ENCODE results near the gene PFKL. TPM values are rescaled to one million over a fixed set of nuclear protein-coding genes. Genes with fewer than 3 reads are reported as not detected.

Gene PFKL
- total RNA-seq, 1 experiment from 2014 or later, result 67.5 TPM

- Histone ChIP-seq H3K4me3 (no peak overlapping the region), H2AFZ (no peak overlapping the region), H3K9me3 (ENCODE audit: insufficient read depth, low read depth) (no peaks in the 10 kb centered on the region), H3K4me1 (replicated peaks; ENCODE audit: insufficient read depth) (peaks cover 3% of the 10 kb centered on the region; the same call in 1 of the 2 replicates), H4K20me1 (ENCODE audit: insufficient read depth) (no peaks in the 10 kb centered on the region), H3F3A (ENCODE audit: insufficient read depth, low read depth) (peaks cover 11% of the 10 kb centered on the region; the same call in 1 of the 2 replicates), H3K36me3 (ENCODE audit: low read depth) (no peaks in the 10 kb centered on the region), H3K4me2 (no peak overlapping the region), H3K27ac (no peak overlapping the region), H3K27me3 (ENCODE audit: insufficient read depth, low read depth) (no peaks in the 10 kb centered on the region), H3K79me2 (ENCODE audit: low read depth) (no peaks in the 10 kb centered on the region), H3K9me2 (ENCODE audit: insufficient read depth) (no peaks in the 10 kb centered on the region)
- ChIA-PET POLR2A (ENCODE audit: unreplicated experiment) (no interaction called here), CTCF (no interaction called here)
- no peak for DNase-seq
- no peak for TF ChIP-seq EZH2 (IDR thresholded peaks at IDR 0.05; ENCODE audit: low read depth)
- TF ChIP-seq, protein P1, sequence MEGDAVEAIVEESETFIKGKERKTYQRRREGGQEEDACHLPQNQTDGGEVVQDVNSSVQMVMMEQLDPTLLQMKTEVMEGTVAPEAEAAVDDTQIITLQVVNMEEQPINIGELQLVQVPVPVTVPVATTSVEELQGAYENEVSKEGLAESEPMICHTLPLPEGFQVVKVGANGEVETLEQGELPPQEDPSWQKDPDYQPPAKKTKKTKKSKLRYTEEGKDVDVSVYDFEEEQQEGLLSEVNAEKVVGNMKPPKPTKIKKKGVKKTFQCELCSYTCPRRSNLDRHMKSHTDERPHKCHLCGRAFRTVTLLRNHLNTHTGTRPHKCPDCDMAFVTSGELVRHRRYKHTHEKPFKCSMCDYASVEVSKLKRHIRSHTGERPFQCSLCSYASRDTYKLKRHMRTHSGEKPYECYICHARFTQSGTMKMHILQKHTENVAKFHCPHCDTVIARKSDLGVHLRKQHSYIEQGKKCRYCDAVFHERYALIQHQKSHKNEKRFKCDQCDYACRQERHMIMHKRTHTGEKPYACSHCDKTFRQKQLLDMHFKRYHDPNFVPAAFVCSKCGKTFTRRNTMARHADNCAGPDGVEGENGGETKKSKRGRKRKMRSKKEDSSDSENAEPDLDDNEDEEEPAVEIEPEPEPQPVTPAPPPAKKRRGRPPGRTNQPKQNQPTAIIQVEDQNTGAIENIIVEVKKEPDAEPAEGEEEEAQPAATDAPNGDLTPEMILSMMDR (conservative IDR thresholded peaks at IDR 0.05), result no peak
- intact Hi-C loops (cut with micrococcal nuclease; ENCODE audit: unreplicated experiment), result no loop called here
- no TSS peak for BruUV-seq (replicated peaks)
These were observed 33.1 kb downstream of the PFKL start for GRCh38 chr21:44332965-44333364.

- ChIA-PET CTCF (no interaction called here), POLR2A (ENCODE audit: unreplicated experiment) (no interaction called here)
- no TSS peak for BruUV-seq (replicated peaks)
- Histone ChIP-seq H3K9me2 (ENCODE audit: insufficient read depth) (no peaks in the 10 kb centered on the region), H2AFZ (no peak overlapping the region), H3K27me3 (ENCODE audit: insufficient read depth, low read depth) (no peaks in the 10 kb centered on the region), H3K36me3 (ENCODE audit: low read depth) (no peaks in the 10 kb centered on the region), H3K27ac (no peak overlapping the region), H3K79me2 (ENCODE audit: low read depth) (no peaks in the 10 kb centered on the region), H3K4me1 (replicated peaks; ENCODE audit: insufficient read depth) (peaks cover 4% of the 10 kb centered on the region; the same call in 1 of the 2 replicates), H4K20me1 (ENCODE audit: insufficient read depth) (no peaks in the 10 kb centered on the region), H3F3A (ENCODE audit: insufficient read depth, low read depth) (peaks cover 16% of the 10 kb centered on the region; the same call in 1 of the 2 replicates), H3K4me3 (no peak overlapping the region), H3K4me2 (no peak overlapping the region), H3K9me3 (ENCODE audit: insufficient read depth, low read depth) (no peaks in the 10 kb centered on the region)
- TF ChIP-seq EZH2 (IDR thresholded peaks at IDR 0.05; ENCODE audit: low read depth), result no peak
- TF ChIP-seq, protein P1 (conservative IDR thresholded peaks at IDR 0.05), result no peak
- intact Hi-C loops (cut with micrococcal nuclease; ENCODE audit: unreplicated experiment), result no loop called here
- DNase-seq, result no peak
These were observed 33.9 kb downstream of the PFKL start for GRCh38 chr21:44333509-44334328.

DNA sequence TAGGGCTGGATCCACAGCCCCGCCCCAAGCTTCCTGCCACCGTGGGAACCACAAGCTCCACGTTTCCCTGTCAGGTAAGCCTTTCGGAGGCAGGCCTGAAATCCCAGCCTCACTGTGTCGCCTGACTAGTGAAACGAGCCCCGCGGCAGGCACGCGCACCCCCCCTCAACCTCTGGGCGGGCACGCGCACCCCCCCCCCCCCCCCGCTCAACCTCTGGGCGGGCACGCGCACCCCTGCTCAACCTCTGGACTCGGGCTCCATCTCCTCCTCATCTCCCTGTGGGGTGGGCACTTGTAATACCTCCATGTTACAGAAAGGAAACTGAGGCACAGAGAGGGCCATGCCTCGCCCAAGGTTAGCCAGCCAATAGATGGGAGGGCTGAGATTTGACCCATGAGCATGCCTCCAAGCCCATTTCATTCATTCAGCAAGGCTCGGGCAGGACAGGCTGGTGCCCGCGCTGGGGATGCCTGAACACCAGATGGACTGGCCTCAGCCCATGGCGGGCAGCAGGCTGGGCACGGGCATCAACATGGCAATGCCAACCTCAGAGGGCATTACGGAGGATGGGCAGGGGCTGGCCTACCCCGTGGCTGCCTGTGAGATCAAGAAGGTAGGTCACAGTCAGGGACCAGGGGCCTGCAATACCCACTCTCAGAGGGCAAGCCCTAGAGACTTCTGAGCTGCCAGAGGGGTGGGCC, 34.6 kb downstream of the PFKL start:
- H3K4me3 ChIP-seq, result no peak overlapping the region
- no peak overlapping the region for H3K4me2 ChIP-seq
- no peak overlapping the region for H2AFZ ChIP-seq
- no peak for DNase-seq
- ChIA-PET CTCF (no interaction called here), POLR2A (ENCODE audit: unreplicated experiment) (interaction anchor here (0.6 kb wide), 1 partner anchor 45 kb away, joined by 3 read pairs; no protein-coding TSS in a partner anchor)
- TF ChIP-seq EZH2 (IDR thresholded peaks at IDR 0.05; ENCODE audit: low read depth), result no peak
- TF ChIP-seq, protein P1 (conservative IDR thresholded peaks at IDR 0.05), result no peak
- H3K27ac ChIP-seq, result no peak overlapping the region
- no TSS peak for BruUV-seq (replicated peaks)
- no peaks in the 10 kb centered on the region for H3K36me3 ChIP-seq (ENCODE audit: low read depth)
- H3F3A ChIP-seq (ENCODE audit: insufficient read depth, low read depth), result peaks cover 17% of the 10 kb centered on the region
- intact Hi-C loops (cut with micrococcal nuclease; ENCODE audit: unreplicated experiment), result no loop called here
- no peaks in the 10 kb centered on the region for H3K79me2 ChIP-seq (ENCODE audit: low read depth)
- H3K4me1 ChIP-seq (replicated peaks; ENCODE audit: insufficient read depth), result peaks cover 4% of the 10 kb centered on the region; the same call in 1 of the 2 replicates
- H3K9me3 ChIP-seq (ENCODE audit: insufficient read depth, low read depth), result no peaks in the 10 kb centered on the region
- H4K20me1 ChIP-seq (ENCODE audit: insufficient read depth), result no peaks in the 10 kb centered on the region
- H3K27me3 ChIP-seq (ENCODE audit: insufficient read depth, low read depth), result no peaks in the 10 kb centered on the region
- H3K9me2 ChIP-seq (ENCODE audit: insufficient read depth), result no peaks in the 10 kb centered on the region

Data from PC-9 (cell line).